Activated CD4-positive, alpha-beta T cell treated with anti-CD3 and anti-CD28 coated beads, Interleukin-10, Interleukin-2, amounts not matched to agents 100 ng/mL and 50 ng/mL, durations not matched to agents 16 hours and 8 hours (primary cell): Measurements from ENCODE around the gene ZDHHC14.
A peak's percentile ranks its signal among the peaks of the same experiment; 100 is the strongest.
"Not testable (repeated sequence)": the region's sequence is repeated elsewhere in the genome, so short reads cannot be mapped to it uniquely, and the experiment has no call there.

ENCODE experiments used
- DNase-seq: peaks from one replicate; pipeline ENCODE4 v3.0.0-alpha.2; 2020

The ZDHHC14 gene

DNA sequence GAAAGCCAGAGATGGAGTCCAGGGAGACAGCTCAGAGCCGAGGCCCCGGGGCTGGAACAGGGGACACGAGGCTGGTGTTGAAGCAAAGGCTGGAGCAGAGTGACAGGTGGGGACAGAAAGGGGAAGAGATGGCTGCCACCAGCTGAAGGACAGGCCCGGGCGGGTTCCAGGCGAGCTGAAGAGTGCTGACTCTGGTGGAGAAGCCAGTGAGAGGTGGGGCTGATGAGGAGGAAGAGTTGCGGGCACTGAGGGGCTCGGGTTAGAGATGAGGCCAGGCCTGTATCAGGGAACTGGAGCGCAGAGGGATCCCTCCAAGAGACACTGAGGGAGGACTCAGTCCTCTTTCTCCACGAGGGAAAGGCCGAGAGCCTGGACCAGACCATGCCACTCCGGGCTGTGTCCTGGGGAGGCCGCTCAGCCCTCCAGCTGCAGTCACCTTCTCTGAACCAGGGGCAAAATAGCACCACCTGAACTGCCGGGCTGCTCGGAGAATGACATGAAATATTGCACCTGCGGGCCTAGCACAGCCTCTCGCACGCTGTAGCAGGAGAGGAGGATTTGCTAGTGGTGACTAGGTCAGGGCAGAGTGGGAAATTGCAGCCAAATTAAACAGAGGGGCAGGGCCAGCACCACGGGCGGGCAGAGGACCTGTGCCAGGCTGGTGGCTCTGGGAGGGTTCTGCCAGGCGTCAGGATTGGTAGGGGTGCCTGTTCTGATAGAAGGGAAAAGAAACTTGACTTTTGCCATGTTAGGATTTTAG is 175.9 kb downstream of the ZDHHC14 start:
- no peak for DNase-seq

- peak; percentile 15 for DNase-seq
Measured at GRCh38 chr6:157557559-157557958, 176.6 kb downstream of the ZDHHC14 start.

DNA sequence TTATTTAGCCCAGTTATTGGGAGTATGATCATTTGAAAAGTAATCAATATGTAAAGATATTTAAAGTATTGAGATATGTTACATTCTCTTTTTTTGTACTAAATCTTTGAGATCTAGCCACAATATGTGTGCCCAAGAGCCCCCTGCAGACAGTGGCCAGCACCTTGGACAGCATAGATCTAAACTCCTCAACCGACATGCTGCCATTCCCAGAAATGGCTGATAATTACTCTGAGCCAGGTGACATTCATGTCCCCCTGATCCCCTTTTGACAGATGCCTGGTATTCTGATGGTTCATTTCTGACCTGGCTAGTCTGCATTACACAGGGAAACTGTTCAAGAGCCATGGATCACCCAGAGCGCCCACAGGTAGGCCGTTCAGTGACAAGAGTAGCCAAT is 177.1 kb downstream of the ZDHHC14 start:
- DNase-seq: no peak

DNA sequence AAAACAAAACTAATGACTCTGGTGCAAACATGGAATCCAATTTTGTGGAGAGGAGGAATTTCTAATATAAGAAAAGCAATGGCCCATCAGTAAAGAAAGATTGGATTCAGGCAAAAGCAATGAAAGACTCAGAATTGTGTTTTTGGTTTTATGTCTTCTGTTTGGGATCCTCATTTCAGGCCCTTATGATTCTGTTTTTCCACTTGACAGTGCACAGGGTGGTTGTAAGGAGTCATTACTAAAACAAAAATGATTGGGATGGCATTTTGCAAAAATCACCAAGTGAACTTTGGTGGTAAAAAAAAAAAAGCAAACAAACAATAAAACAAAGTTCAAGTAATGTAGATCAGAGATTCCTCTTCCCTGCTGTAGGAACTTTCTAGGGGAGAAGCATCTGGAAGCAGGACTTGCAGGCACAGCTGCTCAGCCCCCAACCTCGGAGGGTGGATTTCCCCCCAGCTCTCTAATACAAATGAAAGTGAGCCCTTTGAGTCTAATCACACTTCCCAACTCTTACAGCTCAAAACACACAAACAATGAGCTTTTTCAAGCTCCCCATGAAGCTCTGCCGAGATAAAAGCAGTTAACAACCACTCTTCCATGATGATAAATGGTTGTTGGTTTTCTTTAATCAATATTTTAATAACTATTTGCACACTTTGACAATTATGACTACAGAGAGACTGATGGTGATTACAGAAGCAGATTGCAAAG is 177.7 kb downstream of the ZDHHC14 start:
- DNase-seq: no peak

DNA sequence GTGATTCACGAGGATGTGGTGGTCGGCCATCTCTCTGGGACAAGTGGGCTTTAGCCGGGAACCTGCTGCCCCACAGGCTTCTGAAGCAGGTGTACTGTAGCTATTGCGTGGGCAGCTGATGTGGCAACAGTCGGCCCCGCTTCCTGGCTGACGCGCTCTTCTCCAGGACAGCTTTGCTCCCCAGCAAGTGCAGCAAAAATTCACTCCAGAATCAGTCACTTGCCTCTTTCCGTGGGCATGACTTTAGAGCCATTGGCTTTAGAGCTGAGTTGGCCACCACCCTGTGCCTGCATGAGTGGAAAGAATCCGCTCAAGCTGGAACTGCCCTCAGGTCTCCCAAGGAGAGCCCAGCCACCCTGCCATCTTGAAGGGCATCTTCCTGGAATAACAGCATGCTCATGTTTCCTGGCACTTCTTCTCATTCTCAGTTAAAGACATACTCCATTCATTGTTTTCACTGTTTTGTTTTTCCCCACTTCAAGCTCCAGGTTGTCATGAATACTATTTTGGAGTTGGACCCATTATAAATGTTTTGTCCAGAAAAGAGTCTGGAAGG is 178.3 kb downstream of the ZDHHC14 start:
- DNase-seq: no peak

- not testable (repeated sequence) for DNase-seq
Measured at GRCh38 chr6:157560063-157560462, 179.1 kb downstream of the ZDHHC14 start.

DNA sequence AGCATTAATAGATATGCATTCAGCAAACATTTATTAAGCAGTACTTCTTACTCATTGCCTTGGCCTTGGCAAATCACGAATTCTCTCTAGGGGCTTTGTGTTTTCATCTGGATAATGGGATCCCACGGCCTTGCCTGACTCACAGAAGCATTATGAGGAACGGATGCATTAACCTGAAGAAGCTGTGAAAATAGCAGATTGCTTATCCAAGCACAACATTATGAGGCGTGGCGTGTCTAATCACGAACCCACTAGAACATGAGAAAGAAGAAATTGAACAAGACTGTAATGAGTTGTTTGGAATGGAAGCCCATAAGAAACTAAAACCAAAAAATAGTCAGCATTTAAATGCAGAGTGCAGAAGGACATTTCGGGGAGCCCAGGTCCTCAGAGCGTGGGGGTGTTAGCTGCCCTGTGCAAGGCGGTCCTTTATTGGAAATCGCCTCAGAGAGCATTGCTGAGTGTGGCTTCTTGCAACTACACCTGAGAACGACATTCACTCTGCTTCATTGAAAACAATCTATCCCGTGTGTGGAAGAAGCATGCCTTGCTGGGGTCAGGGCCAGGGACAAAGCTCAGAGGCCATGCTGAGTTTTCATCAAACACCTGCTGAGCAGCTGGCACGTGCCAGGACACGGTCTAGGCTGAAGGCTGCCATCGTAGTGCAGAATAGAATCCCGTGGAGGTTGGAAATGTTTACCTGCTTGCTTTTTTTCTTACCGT is 179.9 kb downstream of the ZDHHC14 start:
- DNase-seq: no peak

DNA sequence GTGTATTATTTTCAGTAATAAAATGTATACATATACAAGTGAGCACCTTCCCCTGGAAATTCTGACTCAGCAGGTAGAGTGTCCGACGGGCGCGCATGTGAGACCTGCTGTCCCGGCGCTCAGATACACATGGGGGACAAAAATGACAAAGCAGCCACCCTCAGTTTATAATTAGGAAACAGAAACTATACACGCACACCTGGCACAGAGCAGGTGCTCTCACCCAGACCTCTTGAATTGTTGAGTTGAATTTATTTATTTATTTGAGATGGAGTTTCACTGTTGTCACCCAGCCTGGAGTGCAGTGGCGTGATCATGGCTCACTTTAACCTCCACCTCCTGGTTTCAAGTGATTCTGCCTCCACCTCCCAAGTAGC is 180.4 kb downstream of the ZDHHC14 start:
- DNase-seq: no peak

GRCh38 chr6:157561929-157562810 is 181.2 kb downstream of the ZDHHC14 start:
- peak; percentile 11 for DNase-seq

- no peak for DNase-seq
Measured at GRCh38 chr6:157562997-157563396, 182.0 kb downstream of the ZDHHC14 start.

GRCh38 chr6:157563611-157564284 is 182.8 kb downstream of the ZDHHC14 start:
- peak; percentile 78 for DNase-seq

DNA sequence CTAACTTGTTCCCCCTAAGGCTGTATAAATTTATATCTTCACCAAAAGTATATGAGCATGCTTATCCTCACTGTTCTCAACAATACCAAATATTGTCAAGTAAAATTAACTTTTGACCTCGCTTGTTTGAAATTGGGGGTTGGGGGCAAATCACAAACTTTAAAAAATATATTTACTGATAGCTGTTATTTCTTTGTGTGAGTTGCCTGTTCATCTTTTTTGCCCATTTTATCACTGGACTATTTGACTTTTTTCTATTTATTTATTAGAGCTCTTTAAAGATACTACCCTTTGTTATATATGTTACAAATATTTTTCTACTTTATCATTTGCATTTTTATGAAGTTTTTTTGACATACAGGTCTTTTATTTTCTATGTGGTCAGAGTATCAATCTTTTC is 187.7 kb downstream of the ZDHHC14 start:
- no peak for DNase-seq

- peak; percentile 69 for DNase-seq
Measured at GRCh38 chr6:157569543-157569942, 188.6 kb downstream of the ZDHHC14 start.

GRCh38 chr6:157570104-157570503 is 189.1 kb downstream of the ZDHHC14 start:
- DNase-seq: no peak

GRCh38 chr6:157570752-157571151 is 189.8 kb downstream of the ZDHHC14 start:
- no peak for DNase-seq

DNA sequence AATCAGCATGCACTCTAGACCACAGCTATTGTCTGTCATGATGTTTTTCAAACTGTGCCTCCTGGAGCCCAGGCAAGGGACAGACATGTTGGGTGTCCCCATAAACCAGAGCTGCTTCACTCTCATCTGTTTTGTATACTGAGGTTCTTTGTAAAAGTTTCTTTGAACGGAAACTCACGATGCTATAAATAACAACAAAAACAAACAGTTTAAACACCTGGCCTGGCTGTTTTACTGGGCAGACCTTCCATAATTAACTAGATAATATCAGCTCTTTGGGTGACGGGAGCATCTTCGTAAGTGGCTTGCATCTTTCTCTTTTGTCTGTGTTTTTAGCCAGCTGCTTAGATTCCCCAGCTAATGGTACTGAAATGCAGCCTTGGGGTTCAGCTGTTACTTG is 190.3 kb downstream of the ZDHHC14 start:
- no peak for DNase-seq

DNA sequence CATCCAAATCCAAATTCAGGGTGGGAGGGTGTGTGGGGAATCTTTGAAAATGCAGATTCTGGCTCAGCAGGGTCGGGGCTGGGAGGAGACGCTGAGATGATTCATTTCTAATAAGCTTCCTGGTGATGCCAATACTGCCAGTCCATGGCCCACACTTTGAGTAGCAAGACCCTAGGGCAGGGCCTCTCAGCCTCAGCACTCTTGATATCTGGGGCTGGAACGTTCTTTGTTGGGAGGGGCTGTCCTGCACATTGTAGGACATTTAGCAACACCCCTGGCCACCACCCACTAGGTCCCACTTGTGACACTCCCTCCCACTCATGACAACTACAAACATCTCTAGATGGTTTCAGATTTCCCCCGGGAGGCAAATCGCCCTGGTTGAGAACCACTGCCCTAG is 191.0 kb downstream of the ZDHHC14 start:
- DNase-seq: no peak

DNA sequence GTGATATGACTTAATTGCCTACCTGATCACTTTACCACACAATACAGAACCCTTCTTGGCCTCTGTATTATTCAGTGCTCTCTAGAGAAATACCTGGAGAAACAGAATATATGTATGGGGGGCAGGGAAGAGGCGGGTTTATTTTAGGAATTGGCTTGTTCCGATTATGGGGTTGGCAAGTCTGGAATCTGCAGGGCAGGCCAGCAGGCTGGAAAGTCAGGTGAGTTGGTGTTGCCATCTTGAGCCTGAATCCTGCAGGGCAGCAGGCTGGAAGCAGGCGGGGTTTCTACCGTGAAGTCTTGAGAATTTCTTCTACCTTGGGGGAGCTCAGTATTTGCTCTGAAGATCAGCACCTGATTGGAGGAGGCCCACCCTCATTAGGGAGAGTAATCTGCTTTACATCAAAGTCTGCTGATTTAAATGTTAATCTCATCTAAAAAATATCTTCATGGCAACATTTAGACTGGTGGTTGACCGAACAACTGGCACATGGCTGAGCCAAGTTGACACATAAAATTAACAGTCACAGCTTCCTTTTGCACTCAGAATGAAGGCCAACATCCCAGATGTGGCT is 193.9 kb downstream of the ZDHHC14 start:
- DNase-seq: no peak

GRCh38 chr6:157575436-157576145 is 194.6 kb downstream of the ZDHHC14 start:
- DNase-seq: no peak

DNA sequence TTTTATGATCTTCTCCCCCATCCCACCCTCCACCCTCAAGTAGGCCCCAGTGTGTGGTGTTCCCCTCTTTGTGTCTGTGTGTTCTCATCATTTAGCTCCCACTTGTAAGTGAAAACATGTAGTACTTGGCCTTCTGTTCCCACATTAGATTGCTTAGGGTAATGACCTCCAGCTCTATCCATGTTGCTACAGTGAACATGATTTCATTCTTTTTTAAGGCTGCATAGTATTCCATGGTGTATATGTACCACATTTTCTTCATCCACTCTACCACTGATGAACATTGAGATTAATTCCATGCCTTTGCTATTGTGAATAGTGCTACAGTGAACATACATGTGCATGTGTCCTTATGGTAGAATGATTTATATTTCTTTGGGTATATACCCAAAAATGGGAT is 196.0 kb downstream of the ZDHHC14 start:
- not testable (repeated sequence) for DNase-seq

DNA sequence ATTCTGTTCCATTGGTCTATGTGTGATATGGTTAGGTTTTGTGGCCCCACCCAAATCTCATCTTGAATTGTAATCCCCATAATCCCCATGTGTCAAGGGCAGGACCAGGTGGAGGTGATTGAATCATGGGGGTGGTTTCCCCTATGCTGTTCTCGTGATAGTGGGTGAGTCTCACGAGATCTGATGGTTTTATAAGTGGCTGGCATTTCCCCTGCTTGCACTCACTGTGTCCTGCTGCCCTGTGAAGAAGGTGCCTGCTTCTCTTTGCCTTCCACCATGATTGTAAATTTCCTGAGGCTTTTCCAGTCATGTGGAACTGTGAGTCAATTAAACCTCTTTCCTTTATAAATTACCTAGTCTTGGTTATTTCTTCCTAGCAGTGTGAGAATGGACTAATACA is 197.5 kb downstream of the ZDHHC14 start:
- DNase-seq: not testable (repeated sequence)
